GM20000 (cell line): ENCODE measurements around the gene SMYD3.

Experiments used
- DNase-seq: peaks from one replicate; pipeline ENCODE4 v3.0.0; 2012; ENCODE audit warnings: low spot score
- CTCF ChIP-seq: IDR thresholded peaks from 2 replicates; pipeline ENCODE4 v1.5.1; 2012; ENCODE audit warnings: mild to moderate bottlenecking, control low read depth; ENCODE audit errors: extremely low read depth, missing control alignments

SMYD3 gene

GRCh38 chr1:245988393-245989078 is 518.5 kb downstream of the SMYD3 start:
- DNase-seq, result no peak
- TF ChIP-seq CTCF, result no peak

- DNase-seq, result no peak
- TF ChIP-seq CTCF, result no peak
These were observed 519.1 kb downstream of the SMYD3 start for GRCh38 chr1:245987997-245988392.

- TF ChIP-seq CTCF, result no peak
- no peak for DNase-seq
These were observed 519.5 kb downstream of the SMYD3 start for GRCh38 chr1:245987577-245987976.

- DNase-seq, result no peak
- no peak for TF ChIP-seq CTCF
These were observed 519.9 kb downstream of the SMYD3 start for GRCh38 chr1:245987219-245987545.

GRCh38 chr1:245986404-245987218 is 520.5 kb downstream of the SMYD3 start:
- TF ChIP-seq CTCF, result no peak
- DNase-seq, result no peak

GRCh38 chr1:245984390-245985155 is 522.5 kb downstream of the SMYD3 start:
- DNase-seq, result no peak
- TF ChIP-seq CTCF, result no peak
